Osteocyte (in vitro differentiated cells): ENCODE results near the gene HOXD12. TPM values are rescaled to one million over a fixed set of nuclear protein-coding genes. Genes with fewer than 3 reads are reported as not detected.

Experiments used
- DNase-seq: peaks from one replicate; pipeline ENCODE4 v3.0.0; 2021; ENCODE audit warnings: mixed read lengths; ENCODE audit not compliant: unreplicated experiment; ENCODE audit errors: extremely low spot score
- H3K27ac Mint-ChIP-seq: one replicate; pipeline ENCODE4 v1.8.0; 2021; ENCODE audit warnings: mild to moderate bottlenecking, mixed read lengths; ENCODE audit not compliant: unreplicated experiment
- H3K27me3 Mint-ChIP-seq: one replicate; pipeline ENCODE4 v1.8.0; 2021; ENCODE audit warnings: mixed read lengths; ENCODE audit not compliant: unreplicated experiment
- H3K36me3 Mint-ChIP-seq: one replicate; pipeline ENCODE4 v1.8.0; 2021; ENCODE audit warnings: mixed read lengths; ENCODE audit not compliant: unreplicated experiment
- H3K4me1 Mint-ChIP-seq: one replicate; pipeline ENCODE4 v1.8.0; 2021; ENCODE audit warnings: mixed read lengths; ENCODE audit not compliant: unreplicated experiment
- H3K4me3 Mint-ChIP-seq: one replicate; pipeline ENCODE4 v1.8.0; 2021; ENCODE audit warnings: mild to moderate bottlenecking, moderate library complexity, mixed read lengths; ENCODE audit not compliant: unreplicated experiment
- H3K9me3 Mint-ChIP-seq: one replicate; pipeline ENCODE4 v1.8.0; 2021; ENCODE audit warnings: mixed read lengths; ENCODE audit not compliant: unreplicated experiment
- total RNA-seq: library from RNA; stranded (reverse); gene quantifications from 2 replicates; pipeline ENCODE4 v1.2.1, GENCODE V29; 2021
- TF ChIP-seq, protein P1 (sequence below): fragments of 200-600 bp; sonication (generic); IDR thresholded peaks from 2 replicates; pipeline ENCODE4 v1.5.0; 2021; ENCODE audit warnings: antibody characterized with exemption, mild to moderate bottlenecking, moderate library complexity

HOXD12 gene
- total RNA-seq, 1 donor from 2014 or later, result not detected

DNA sequence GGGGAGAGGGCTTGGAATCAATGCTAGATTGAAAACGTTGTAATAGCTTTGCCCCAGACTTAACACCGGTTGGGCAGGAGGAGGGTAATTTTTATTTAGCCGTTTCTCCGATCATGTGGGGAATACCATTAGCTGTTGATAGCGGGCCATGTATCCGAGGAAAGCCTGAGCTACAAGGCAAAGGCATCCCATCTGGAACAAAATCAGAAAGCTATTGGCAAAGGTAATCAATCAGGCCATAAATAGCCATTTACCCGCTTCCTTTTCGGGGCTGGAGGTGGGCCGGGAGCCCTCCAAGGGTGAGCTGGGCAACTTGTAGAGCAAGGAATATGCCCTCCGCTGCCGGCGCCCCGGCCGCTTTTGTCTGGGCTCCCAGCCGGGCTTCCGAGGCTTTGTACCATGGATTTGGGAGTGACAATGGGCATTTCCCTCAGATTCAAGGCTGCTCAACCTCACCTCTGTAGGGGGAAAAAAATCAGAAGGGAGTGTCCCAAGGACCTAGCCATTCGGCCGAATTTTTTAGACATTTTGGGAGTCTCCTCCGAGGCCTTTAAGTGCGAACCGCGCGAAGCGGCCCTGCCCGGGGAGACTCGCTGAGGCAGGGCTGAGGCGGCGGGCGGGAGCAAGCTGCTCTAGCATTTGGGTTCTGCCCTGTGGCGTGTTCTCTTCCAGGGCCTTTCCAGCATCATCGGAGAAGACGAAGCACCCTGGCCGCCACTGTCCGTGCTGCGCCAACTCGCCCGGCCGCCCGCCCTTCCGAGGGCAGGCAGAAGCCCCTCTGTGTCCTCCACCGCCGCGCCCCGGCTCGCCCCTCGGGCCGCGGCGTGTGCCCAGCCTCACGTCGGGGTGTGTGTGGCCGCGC, 21.8 kb downstream of the HOXD12 start:
- DNase-seq, result no peak
- peaks cover 8% of the 10 kb centered on the region for H3K4me1 Mint-ChIP-seq
- no peak overlapping the region for H3K4me3 Mint-ChIP-seq
- H3K27ac Mint-ChIP-seq, result no peak overlapping the region
- H3K36me3 Mint-ChIP-seq, result peaks cover 4% of the 10 kb centered on the region
- TF ChIP-seq, protein P1, sequence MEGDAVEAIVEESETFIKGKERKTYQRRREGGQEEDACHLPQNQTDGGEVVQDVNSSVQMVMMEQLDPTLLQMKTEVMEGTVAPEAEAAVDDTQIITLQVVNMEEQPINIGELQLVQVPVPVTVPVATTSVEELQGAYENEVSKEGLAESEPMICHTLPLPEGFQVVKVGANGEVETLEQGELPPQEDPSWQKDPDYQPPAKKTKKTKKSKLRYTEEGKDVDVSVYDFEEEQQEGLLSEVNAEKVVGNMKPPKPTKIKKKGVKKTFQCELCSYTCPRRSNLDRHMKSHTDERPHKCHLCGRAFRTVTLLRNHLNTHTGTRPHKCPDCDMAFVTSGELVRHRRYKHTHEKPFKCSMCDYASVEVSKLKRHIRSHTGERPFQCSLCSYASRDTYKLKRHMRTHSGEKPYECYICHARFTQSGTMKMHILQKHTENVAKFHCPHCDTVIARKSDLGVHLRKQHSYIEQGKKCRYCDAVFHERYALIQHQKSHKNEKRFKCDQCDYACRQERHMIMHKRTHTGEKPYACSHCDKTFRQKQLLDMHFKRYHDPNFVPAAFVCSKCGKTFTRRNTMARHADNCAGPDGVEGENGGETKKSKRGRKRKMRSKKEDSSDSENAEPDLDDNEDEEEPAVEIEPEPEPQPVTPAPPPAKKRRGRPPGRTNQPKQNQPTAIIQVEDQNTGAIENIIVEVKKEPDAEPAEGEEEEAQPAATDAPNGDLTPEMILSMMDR, result no peak
- H3K27me3 Mint-ChIP-seq, result peaks cover 86% of the 10 kb centered on the region
- peaks cover 3% of the 10 kb centered on the region for H3K9me3 Mint-ChIP-seq

DNA sequence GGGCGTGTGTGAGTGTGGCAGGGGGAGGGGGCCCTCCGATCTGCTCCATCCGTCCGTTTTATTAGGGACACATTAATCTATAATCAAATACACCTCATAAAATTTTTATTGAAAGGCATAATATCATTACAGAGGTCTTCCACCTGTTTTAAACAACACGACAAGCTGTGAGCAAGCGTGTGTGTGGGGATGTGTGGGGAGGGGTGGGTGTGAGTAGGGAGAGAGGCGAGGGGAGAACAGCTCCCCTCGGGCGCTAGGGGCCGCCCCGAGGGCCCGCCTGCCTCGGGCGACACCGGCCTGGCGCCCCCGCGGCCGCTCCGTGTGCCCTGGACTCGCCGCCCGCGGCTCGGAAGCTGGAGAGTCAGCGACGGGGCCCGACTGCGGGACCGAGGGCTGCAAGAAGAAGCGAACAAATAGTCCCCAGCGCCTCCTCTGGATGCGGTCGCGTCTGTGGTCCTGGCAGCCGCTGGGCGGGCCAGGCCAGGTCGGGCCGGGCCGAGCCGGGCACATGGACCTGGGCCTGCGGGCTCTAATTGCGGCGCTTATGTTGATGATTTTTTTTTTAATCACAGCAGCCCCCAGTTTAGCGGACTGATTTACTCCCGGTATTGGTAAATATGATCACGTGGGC, 22.6 kb downstream of the HOXD12 start:
- Mint-ChIP-seq H3K27me3 (peaks cover 86% of the 10 kb centered on the region), H3K27ac (no peak overlapping the region), H3K4me1 (peaks cover 8% of the 10 kb centered on the region), H3K9me3 (peaks cover 3% of the 10 kb centered on the region), H3K4me3 (peak overlapping the region; percentile 64), H3K36me3 (peaks cover 4% of the 10 kb centered on the region)
- DNase-seq, result no peak
- TF ChIP-seq, protein P1, result no peak

DNA sequence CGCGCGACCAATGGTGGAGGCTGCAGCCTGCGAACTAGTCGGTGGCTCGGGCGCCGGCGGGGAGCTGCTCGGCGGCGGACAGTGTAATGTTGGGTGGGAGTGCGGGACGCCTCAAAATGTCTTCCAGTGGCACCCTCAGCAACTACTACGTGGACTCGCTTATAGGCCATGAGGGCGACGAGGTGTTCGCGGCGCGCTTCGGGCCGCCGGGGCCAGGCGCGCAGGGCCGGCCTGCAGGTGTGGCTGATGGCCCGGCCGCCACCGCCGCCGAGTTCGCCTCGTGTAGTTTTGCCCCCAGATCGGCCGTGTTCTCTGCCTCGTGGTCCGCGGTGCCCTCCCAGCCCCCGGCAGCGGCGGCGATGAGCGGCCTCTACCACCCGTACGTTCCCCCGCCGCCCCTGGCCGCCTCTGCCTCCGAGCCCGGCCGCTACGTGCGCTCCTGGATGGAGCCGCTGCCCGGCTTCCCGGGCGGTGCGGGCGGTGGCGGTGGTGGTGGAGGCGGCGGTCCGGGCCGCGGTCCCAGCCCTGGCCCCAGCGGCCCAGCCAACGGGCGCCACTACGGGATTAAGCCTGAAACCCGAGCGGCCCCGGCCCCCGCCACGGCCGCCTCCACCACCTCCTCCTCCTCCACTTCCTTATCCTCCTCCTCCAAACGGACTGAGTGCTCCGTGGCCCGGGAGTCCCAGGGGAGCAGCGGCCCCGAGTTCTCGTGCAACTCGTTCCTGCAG, 23.3 kb downstream of the HOXD12 start, which contains the start of gene HOXD9:
TSS of gene HOXD9 (plus strand) at position 37 of the 728 bp plus-strand sequence. CDS start at position 87, 50 bp downstream.
- H3K27me3 Mint-ChIP-seq, result peaks cover 88% of the 10 kb centered on the region
- TF ChIP-seq, protein P1, result no peak
- H3K9me3 Mint-ChIP-seq, result peaks cover 3% of the 10 kb centered on the region
- H3K4me3 Mint-ChIP-seq, result peak within 1 kb of the TSS; percentile 64
- peaks cover 8% of the 10 kb centered on the region for H3K4me1 Mint-ChIP-seq
- H3K27ac Mint-ChIP-seq, result no peak within 1 kb of the TSS
- DNase-seq, result no peak
- peaks cover 4% of the 10 kb centered on the region for H3K36me3 Mint-ChIP-seq

DNA sequence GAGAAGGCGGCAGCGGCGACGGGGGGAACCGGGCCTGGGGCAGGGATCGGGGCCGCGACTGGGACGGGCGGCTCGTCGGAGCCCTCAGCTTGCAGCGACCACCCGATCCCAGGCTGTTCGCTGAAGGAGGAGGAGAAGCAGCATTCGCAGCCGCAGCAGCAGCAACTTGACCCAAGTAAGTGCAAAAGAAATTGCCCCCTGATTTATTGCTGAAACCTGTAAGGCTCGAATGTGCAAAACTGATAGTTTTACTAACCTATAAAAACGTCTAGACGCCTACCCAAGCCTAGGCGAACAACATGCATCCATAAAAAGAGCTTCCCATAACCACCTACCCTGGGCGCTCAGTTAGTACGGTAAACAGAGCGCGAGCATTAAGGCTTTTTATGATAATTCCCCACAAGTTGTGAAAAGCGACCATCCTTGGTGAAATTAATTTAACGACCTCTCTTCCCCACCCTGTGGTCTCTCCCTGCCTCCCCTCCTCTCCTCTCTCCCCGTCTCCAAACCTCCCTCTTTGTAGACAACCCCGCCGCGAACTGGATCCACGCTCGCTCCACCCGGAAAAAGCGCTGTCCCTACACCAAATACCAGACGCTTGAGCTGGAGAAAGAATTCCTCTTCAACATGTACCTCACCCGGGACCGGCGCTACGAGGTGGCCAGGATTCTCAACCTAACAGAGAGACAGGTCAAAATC, 24.0 kb downstream of the HOXD12 start:
- DNase-seq, result no peak
- H3K27me3 Mint-ChIP-seq, result peaks cover 88% of the 10 kb centered on the region
- peak overlapping the region; percentile 38 for H3K4me3 Mint-ChIP-seq
- peaks cover 13% of the 10 kb centered on the region for H3K4me1 Mint-ChIP-seq
- peaks cover 3% of the 10 kb centered on the region for H3K9me3 Mint-ChIP-seq
- TF ChIP-seq, protein P1, result no peak
- H3K27ac Mint-ChIP-seq, result no peak overlapping the region
- peaks cover 4% of the 10 kb centered on the region for H3K36me3 Mint-ChIP-seq
